PFSK-1 (cell line): ENCODE results near the gene CLCN1.

Experiments used
- FOXP2 ChIP-seq: optimal IDR thresholded peaks from 2 replicates; pipeline ENCODE3; 2011; ENCODE audit warnings: borderline replicate concordance, control low read depth, inconsistent platforms; ENCODE audit not compliant: insufficient read depth; ENCODE audit errors: extremely low read length, extremely low read depth
- POLR2AphosphoS5 ChIP-seq: IDR thresholded peaks from 2 replicates; pipeline ENCODE4 v1.6.1; 2012; ENCODE audit warnings: low read depth, mild to moderate bottlenecking, control low read depth, low read length, moderate library complexity
- REST ChIP-seq, 2 experiments: IDR thresholded peaks; 2 replicates each; pipeline versions ENCODE4 v1.6.1 to v1.8.0; 2011 to 2012; ENCODE audit warnings: low read depth in 2 of 2, low read length in 2 of 2, control low read depth in 1 of 2, inconsistent platforms in 1 of 2, mild to moderate bottlenecking in 1 of 2, moderate library complexity in 1 of 2; ENCODE audit not compliant: insufficient read depth in 1 of 2
- SIN3A ChIP-seq: IDR thresholded peaks from 2 replicates; pipeline ENCODE4 v1.6.1; 2012; ENCODE audit warnings: mild to moderate bottlenecking, low read length, moderate library complexity, borderline replicate concordance; ENCODE audit not compliant: insufficient read depth
- TAF1 ChIP-seq: IDR thresholded peaks from 2 replicates; pipeline ENCODE4 v1.6.1; 2012; ENCODE audit warnings: low read length, control low read depth, borderline replicate concordance; ENCODE audit not compliant: insufficient read depth

Gene CLCN1

GRCh38 chr7:143392875-143393266 is 77.0 kb downstream of the CLCN1 start:
- TF ChIP-seq SIN3A, result no peak
- no peak for TF ChIP-seq REST (IDR thresholded peaks at IDR 0.05; ENCODE audit: insufficient read depth in 1 of 2, low read depth in 2 of 2, low read length in 2 of 2)
- no peak for TF ChIP-seq TAF1
- TF ChIP-seq FOXP2, result no peak
- TF ChIP-seq POLR2AphosphoS5, result no peak

GRCh38 chr7:143393267-143394041 is 77.5 kb downstream of the CLCN1 start:
- TF ChIP-seq SIN3A (no peak), REST (IDR thresholded peaks at IDR 0.05; ENCODE audit: insufficient read depth in 1 of 2, low read depth in 2 of 2, low read length in 2 of 2) (no peak), POLR2AphosphoS5 (no peak), FOXP2 (no peak), TAF1 (no peak)

DNA sequence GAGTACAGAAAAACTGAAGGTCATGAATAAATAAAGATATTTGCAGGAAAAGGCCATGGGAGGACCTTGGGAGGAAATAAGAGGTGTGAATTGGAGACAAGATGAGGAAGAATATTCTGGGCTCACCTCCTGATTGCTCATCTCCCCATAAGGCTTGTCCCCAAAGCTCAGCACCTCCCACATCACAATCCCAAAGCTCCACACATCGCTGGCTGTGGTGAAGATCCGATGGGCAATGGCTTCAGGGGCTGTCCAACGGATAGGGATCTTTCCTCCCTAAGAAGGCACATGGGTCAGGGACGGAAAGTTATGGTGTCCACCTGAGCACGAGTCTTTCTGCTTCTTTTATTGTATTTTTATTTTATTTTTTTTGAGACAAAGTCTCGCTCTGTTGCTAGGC is 78.2 kb downstream of the CLCN1 start:
- no peak for TF ChIP-seq REST (IDR thresholded peaks at IDR 0.05; ENCODE audit: insufficient read depth in 1 of 2, low read depth in 2 of 2, low read length in 2 of 2)
- no peak for TF ChIP-seq POLR2AphosphoS5
- TF ChIP-seq SIN3A, result no peak
- TF ChIP-seq FOXP2, result no peak
- TF ChIP-seq TAF1, result no peak

DNA sequence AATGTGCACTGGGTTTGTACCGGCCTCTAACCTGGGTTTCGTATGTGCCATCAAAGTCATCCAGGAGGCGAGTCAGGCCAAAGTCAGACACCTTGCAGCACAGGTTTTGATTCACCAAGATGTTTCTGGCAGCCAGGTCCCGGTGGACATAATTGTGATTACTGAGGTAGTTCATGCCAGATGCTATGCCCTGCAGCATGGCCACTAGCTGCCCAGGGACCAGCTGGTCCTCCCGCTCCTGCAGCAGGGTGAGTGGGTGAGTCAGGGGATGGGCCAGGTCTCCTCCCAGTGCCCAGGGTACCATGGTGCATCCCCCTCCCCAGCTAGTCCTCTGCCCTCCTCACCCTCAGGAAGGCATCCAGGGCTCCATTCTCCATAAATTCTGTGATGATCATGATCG is 78.9 kb downstream of the CLCN1 start:
- TF ChIP-seq POLR2AphosphoS5, result no peak
- no peak for TF ChIP-seq FOXP2
- TF ChIP-seq SIN3A, result no peak
- TF ChIP-seq REST (IDR thresholded peaks at IDR 0.05; ENCODE audit: insufficient read depth in 1 of 2, low read depth in 2 of 2, low read length in 2 of 2), result no peak
- no peak for TF ChIP-seq TAF1
